AG04449 (cell line): ENCODE measurements around the gene SH3RF1.

ENCODE experiments used
- CTCF ChIA-PET: fragments of 350-600 bp; formaldehyde crosslinking; extraction: SDS; loops from one replicate; lab custom pipeline; 2021; ENCODE audit warnings: antibody characterized with exemption; lab: Yijun Ruan, JAX
- POLR2A ChIA-PET: fragments of 400-600, 350-600 bp; formaldehyde crosslinking; extraction: SDS; loops from one replicate; lab custom pipeline; 2020; ENCODE audit warnings: antibody characterized with exemption, inconsistent platforms; lab: Yijun Ruan, JAX
- DNase-seq: peaks from one replicate; pipeline ENCODE4 v3.0.0-alpha.2; 2010; ENCODE audit warnings: low read depth, low spot score
- H3K4me3 ChIP-seq: 2 replicates; pipeline ENCODE4 v1.5.1; 2011; ENCODE audit warnings: low read depth, mild to moderate bottlenecking, control low read depth, low read length
- CTCF ChIP-seq: IDR thresholded peaks from one replicate; pipeline ENCODE4 v1.5.1; 2011; ENCODE audit warnings: mild to moderate bottlenecking, moderate library complexity, low read length, control low read depth, inconsistent platforms; ENCODE audit not compliant: insufficient read depth; ENCODE audit errors: missing control alignments

The SH3RF1 gene

GRCh38 chr4:169251291-169252235, 19.2 kb downstream of the SH3RF1 start:
- TF ChIP-seq CTCF: no peak
- ChIA-PET CTCF (interaction anchor here (0.7 to 1.1 kb wide), 2 partner anchors 61 to 234 kb away, joined by 3 to 5 read pairs; no protein-coding TSS in a partner anchor), POLR2A (interaction anchor here (1.0 kb wide), 1 partner anchor 136 kb away, joined by 3 read pairs; no protein-coding TSS in a partner anchor)
- H3K4me3 ChIP-seq: no peak overlapping the region
- no peak for DNase-seq

GRCh38 chr4:169250796-169251195, 20.0 kb downstream of the SH3RF1 start:
- no peak for TF ChIP-seq CTCF
- ChIA-PET POLR2A (interaction anchor here (1.0 kb wide), 1 partner anchor 135 kb away, joined by 3 read pairs; no protein-coding TSS in a partner anchor), CTCF (interaction anchor here (0.7 kb wide), 1 partner anchor 61 kb away, joined by 3 read pairs; no protein-coding TSS in a partner anchor)
- H3K4me3 ChIP-seq: no peak overlapping the region
- no peak for DNase-seq

- no peak for DNase-seq
- CTCF ChIA-PET: no interaction called here
- no peak for TF ChIP-seq CTCF
- POLR2A ChIA-PET: no interaction called here
- H3K4me3 ChIP-seq: no peak overlapping the region
Measured at GRCh38 chr4:169249999-169250398, 20.8 kb downstream of the SH3RF1 start.

GRCh38 chr4:169249214-169249973, 21.4 kb downstream of the SH3RF1 start:
- TF ChIP-seq CTCF: no peak
- ChIA-PET POLR2A (no interaction called here), CTCF (no interaction called here)
- no peak for DNase-seq
- H3K4me3 ChIP-seq: no peak overlapping the region

- ChIA-PET POLR2A (no interaction called here), CTCF (no interaction called here)
- TF ChIP-seq CTCF: no peak
- H3K4me3 ChIP-seq: no peak overlapping the region
- no peak for DNase-seq
Measured at GRCh38 chr4:169248645-169249044, 22.1 kb downstream of the SH3RF1 start.

- no peak for TF ChIP-seq CTCF
- no peak for DNase-seq
- ChIA-PET POLR2A (no interaction called here), CTCF (interaction anchor here (1.0 to 1.1 kb wide), 2 partner anchors 12 to 239 kb away, joined by 4 to 6 read pairs; no protein-coding TSS in a partner anchor)
- no peak overlapping the region for H3K4me3 ChIP-seq
Measured at GRCh38 chr4:169246957-169247396, 23.8 kb downstream of the SH3RF1 start.
